ENCODE results near the gene DMGDH.
"Not testable (repeated sequence)": the region's sequence is repeated elsewhere in the genome, so short reads cannot be mapped to it uniquely, and the experiment has no call there.

Gene DMGDH

DNA sequence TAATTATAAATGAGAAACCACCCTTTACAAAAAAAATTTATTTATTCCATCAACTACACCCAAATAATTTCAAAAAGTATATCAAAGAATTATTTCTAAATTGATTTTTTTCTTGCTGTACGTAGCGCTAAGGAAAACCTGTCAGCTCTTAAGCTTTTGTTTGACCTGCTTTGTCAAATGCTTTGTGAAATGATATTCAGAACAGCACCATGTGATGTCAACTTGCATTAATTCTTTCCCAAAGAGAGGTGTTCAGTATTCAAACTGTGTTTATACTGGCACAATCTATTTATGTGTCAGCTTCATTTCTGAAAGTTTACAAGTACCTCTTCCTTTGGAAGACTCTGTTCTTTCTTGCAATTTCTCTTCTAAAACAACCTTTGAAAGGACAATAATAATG lies 72.4 kb downstream of the DMGDH start:
- H3K4me3 ChIP-seq (ENCODE audit: insufficient read depth, low read depth, low read length): no peak overlapping the region
- no peaks in the 10 kb centered on the region for H3K36me3 ChIP-seq (ENCODE audit: control insufficient read depth, insufficient read depth, low read length)
- no peaks in the 10 kb centered on the region for H3K27me3 ChIP-seq (ENCODE audit: control insufficient read depth, insufficient read depth, low read length, poor library complexity, severe bottlenecking)
- no peaks in the 10 kb centered on the region for H3K9me3 ChIP-seq (ENCODE audit: control insufficient read depth, low read length)
- H3K4me1 ChIP-seq (ENCODE audit: control insufficient read depth, insufficient read depth, low read length): no peaks in the 10 kb centered on the region
- H3K27ac ChIP-seq (ENCODE audit: insufficient read depth, low read depth, low read length, poor library complexity, severe bottlenecking): no peak overlapping the region
- 91 to 96% methylated on average over 2 of the region's 2 CpGs for WGBS, 2 experiments

DNA sequence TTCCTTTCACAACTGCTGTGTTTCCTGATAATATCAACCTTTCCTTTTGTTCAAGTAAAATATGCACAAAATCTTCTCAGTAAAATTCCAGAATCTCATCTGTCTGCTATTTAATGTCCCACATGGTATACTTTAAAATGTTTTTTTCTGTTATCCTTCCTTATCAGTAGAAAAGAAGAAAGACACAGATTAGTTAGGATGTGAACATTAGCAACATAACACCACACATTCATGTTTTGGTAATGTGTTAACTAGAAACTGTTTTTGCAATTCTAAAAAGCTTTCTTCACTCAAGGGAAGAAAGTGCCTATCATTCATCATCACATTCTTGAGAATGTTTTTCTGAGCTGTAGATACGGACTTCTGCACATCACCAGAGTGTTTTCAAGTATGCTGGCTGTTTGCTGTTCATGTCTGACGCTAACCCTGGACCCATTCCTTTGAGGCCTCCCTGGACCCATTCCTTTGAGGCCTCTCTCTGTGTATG lies 73.9 kb downstream of the DMGDH start:
- WGBS, 2 experiments: 87 to 96% methylated on average over 2 of the region's 2 CpGs
- Histone ChIP-seq H3K4me3 (ENCODE audit: insufficient read depth, low read depth, low read length) (no peak overlapping the region), H3K27me3 (ENCODE audit: control insufficient read depth, insufficient read depth, low read length, poor library complexity, severe bottlenecking) (no peaks in the 10 kb centered on the region), H3K27ac (ENCODE audit: insufficient read depth, low read depth, low read length, poor library complexity, severe bottlenecking) (no peak overlapping the region), H3K9me3 (ENCODE audit: control insufficient read depth, low read length) (no peaks in the 10 kb centered on the region), H3K36me3 (ENCODE audit: control insufficient read depth, insufficient read depth, low read length) (no peaks in the 10 kb centered on the region), H3K4me1 (ENCODE audit: control insufficient read depth, insufficient read depth, low read length) (no peaks in the 10 kb centered on the region)

DNA sequence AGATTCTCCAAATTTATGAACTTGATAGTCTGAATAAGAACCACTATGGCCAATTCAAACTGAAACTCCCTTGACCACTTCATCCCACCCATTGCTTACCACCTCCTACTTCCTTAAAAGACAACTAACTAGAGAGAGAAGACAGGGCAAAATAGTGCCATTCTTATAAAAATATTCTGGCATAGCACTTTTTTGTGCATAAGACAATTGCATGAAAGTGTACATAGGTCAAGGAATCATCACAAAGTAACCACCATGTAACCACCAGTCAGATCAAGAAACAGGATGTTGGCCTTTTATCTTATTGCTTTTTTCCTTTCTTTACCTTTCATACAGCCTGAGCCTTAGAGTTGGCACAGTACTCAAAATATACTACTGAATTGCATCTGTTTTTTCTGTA lies 76.3 kb downstream of the DMGDH start:
- Histone ChIP-seq H3K4me3 (ENCODE audit: insufficient read depth, low read depth, low read length) (no peak overlapping the region), H3K4me1 (ENCODE audit: control insufficient read depth, insufficient read depth, low read length) (no peaks in the 10 kb centered on the region), H3K36me3 (ENCODE audit: control insufficient read depth, insufficient read depth, low read length) (no peaks in the 10 kb centered on the region), H3K27me3 (ENCODE audit: control insufficient read depth, insufficient read depth, low read length, poor library complexity, severe bottlenecking) (no peaks in the 10 kb centered on the region), H3K27ac (ENCODE audit: insufficient read depth, low read depth, low read length, poor library complexity, severe bottlenecking) (no peak overlapping the region), H3K9me3 (ENCODE audit: control insufficient read depth, low read length) (no peaks in the 10 kb centered on the region)

DNA sequence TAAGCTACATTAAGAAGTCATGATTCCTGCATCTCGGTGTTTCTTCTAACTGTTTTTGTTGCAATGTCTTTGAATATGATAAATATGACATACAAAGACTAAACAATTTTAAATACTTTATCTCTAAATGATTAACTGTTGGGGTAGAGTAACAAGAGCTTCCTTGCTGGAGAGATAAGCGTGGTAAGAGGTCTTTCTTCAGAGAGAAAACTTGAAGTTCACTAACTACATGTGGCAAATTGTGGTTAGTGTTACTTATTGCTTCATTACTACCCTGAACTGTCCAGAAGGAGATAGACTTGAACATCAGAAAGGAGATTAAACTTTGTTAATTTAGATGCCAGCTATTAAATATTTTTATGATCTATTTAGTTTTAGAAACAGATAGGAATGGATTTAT lies 77.3 kb downstream of the DMGDH start:
- no peaks in the 10 kb centered on the region for H3K36me3 ChIP-seq (ENCODE audit: control insufficient read depth, insufficient read depth, low read length)
- no peaks in the 10 kb centered on the region for H3K27me3 ChIP-seq (ENCODE audit: control insufficient read depth, insufficient read depth, low read length, poor library complexity, severe bottlenecking)
- H3K4me1 ChIP-seq (ENCODE audit: control insufficient read depth, insufficient read depth, low read length): no peaks in the 10 kb centered on the region
- H3K9me3 ChIP-seq (ENCODE audit: control insufficient read depth, low read length): no peaks in the 10 kb centered on the region
- H3K4me3 ChIP-seq (ENCODE audit: insufficient read depth, low read depth, low read length): no peak overlapping the region
- no peak overlapping the region for H3K27ac ChIP-seq (ENCODE audit: insufficient read depth, low read depth, low read length, poor library complexity, severe bottlenecking)
- WGBS, 2 experiments: 96 to 100% methylated on average over 1 of the region's 2 CpGs

DNA sequence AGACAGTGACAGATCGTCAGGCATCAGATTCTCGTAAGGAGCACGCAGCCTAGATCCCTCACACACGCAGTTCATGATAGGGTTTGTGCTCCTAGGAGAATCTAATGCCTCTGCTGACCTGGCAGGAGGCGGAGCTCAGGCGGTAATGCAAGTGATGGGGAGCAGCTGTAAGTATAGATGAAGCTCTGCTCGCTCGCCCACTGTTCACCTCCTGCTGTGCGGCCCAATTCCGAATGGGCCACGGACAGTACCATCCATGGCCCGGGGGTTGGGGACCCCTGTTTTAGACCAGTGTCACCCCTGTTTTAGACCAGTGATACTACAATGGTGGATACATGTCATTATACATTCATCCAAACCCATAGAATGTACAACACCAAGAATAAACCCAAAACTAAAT lies 80.4 kb downstream of the DMGDH start:
- H3K27me3 ChIP-seq (ENCODE audit: control insufficient read depth, insufficient read depth, low read length, poor library complexity, severe bottlenecking): peaks cover 4% of the 10 kb centered on the region
- H3K27ac ChIP-seq (ENCODE audit: insufficient read depth, low read depth, low read length, poor library complexity, severe bottlenecking): no peak overlapping the region
- H3K9me3 ChIP-seq (ENCODE audit: control insufficient read depth, low read length): no peaks in the 10 kb centered on the region
- peaks cover 6% of the 10 kb centered on the region for H3K4me1 ChIP-seq (ENCODE audit: control insufficient read depth, insufficient read depth, low read length)
- 89% methylated on average over 12 of the region's 12 CpGs for WGBS, 2 experiments
- H3K4me3 ChIP-seq (ENCODE audit: insufficient read depth, low read depth, low read length): no peak overlapping the region
- no peaks in the 10 kb centered on the region for H3K36me3 ChIP-seq (ENCODE audit: control insufficient read depth, insufficient read depth, low read length)

DNA sequence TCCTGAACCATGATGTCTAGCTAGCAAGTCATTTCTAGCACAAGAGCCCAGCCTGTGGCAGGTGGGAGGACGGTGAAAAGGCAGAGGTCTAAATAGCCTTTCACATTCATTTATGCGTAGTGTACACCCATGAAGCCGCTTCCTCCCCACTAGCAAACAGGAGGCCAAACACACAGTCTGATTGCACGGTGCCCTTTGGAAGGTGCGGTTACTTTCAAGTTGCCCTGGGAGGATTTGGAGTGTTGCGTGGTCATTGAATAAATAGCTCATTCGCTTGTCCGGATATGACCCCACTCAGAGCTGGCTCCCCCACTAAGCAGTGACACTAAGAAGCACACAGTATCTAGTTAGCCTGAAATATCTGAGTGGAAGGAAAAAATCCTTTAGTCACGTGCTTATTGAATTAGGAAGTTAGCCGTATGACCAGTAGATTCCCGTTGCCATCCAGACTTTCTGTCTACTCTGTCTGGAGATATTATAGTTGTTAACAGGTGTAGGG lies 83.7 kb downstream of the DMGDH start:
- Histone ChIP-seq H3K36me3 (ENCODE audit: control insufficient read depth, insufficient read depth, low read length) (no peaks in the 10 kb centered on the region), H3K4me1 (ENCODE audit: control insufficient read depth, insufficient read depth, low read length) (peaks cover 6% of the 10 kb centered on the region), H3K9me3 (ENCODE audit: control insufficient read depth, low read length) (no peaks in the 10 kb centered on the region), H3K27ac (ENCODE audit: insufficient read depth, low read depth, low read length, poor library complexity, severe bottlenecking) (peak overlapping the region; percentile 93), H3K27me3 (ENCODE audit: control insufficient read depth, insufficient read depth, low read length, poor library complexity, severe bottlenecking) (peaks cover 4% of the 10 kb centered on the region), H3K4me3 (ENCODE audit: insufficient read depth, low read depth, low read length) (peak overlapping the region; percentile 74)
- WGBS, 2 experiments: 50% methylated on average over 11 of the region's 11 CpGs

DNA sequence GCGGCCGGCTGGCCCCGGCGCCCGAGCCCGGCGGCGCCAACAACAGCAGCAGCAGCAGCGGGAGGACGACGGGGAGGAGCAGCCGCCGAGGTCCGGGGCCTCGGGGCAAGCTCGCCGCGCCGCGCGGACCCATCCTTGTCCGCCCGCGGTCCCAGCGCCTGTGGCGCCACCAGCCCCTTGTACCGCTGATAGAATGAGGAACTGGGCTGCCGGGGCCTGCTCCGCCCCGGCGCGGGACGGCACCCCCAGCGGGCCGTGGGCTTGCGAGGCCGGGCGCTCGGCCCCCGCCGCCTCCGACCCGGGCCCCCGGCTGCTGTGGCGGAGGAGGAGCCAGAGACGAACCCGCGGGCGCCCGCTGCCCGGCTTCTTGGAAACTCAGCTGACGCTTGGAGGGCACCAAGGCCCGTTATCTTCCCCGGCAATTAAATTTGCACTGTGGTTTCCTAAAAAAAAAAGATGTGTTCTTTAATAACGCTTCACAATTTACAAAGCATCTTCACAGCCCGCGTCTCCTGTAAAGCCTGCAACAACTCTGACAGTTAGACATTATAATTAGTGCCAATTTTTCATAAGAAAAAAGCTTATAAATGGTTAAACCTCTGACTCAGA lies 84.3 kb downstream of the DMGDH start, which contains the start of gene ARSB:
Gene ARSB, minus strand, starts transcription at position 195 of the 609 bp plus-strand sequence. Its CDS starts 62 bp downstream, at position 133.
- 1% methylated on average over 57 of the region's 57 CpGs for WGBS, 2 experiments
- H3K36me3 ChIP-seq (ENCODE audit: control insufficient read depth, insufficient read depth, low read length): no peaks in the 10 kb centered on the region
- peak within 1 kb of the TSS; percentile 93 for H3K27ac ChIP-seq (ENCODE audit: insufficient read depth, low read depth, low read length, poor library complexity, severe bottlenecking)
- H3K9me3 ChIP-seq (ENCODE audit: control insufficient read depth, low read length): no peaks in the 10 kb centered on the region
- H3K27me3 ChIP-seq (ENCODE audit: control insufficient read depth, insufficient read depth, low read length, poor library complexity, severe bottlenecking): peaks cover 4% of the 10 kb centered on the region
- peaks cover 6% of the 10 kb centered on the region for H3K4me1 ChIP-seq (ENCODE audit: control insufficient read depth, insufficient read depth, low read length)
- H3K4me3 ChIP-seq (ENCODE audit: insufficient read depth, low read depth, low read length): peak within 1 kb of the TSS; percentile 74

DNA sequence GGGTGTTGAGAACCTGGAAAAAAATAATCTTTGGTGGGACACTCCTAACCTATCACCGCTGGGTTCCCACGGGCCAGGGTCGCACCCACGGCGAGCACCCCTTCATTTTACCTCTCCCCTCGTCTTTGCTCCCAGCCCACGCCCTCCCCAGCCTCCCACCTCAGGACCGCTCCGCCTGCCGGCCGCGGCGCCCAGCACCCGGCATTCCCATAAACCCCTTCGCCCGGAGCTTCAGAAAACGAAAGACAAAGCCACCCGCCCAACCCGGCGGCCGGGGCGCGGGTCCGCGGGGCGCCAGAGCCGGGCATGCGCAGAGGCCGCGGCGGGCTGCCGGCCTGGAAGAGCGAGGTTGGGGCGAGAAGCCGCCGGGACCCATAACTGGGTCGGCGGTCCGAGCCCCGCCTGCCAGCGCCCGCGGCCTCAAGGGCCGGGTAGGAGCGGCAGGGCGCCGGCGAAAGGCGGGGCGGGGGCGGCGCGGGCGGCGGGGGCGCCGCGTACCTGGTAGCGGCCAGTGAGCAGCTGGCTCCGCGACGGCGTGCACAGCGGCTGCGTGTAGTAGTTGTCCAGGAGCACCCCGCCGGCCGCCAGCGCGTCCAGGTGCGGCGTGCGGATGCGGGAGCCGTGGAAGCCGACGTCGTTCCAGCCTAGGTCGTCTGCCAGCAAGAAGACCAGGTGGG lies 84.9 kb downstream of the DMGDH start:
- H3K4me3 ChIP-seq (ENCODE audit: insufficient read depth, low read depth, low read length): peak overlapping the region; percentile 74
- H3K36me3 ChIP-seq (ENCODE audit: control insufficient read depth, insufficient read depth, low read length): no peaks in the 10 kb centered on the region
- no peaks in the 10 kb centered on the region for H3K9me3 ChIP-seq (ENCODE audit: control insufficient read depth, low read length)
- WGBS, 2 experiments: 0% methylated on average over 79 of the region's 79 CpGs
- peaks cover 6% of the 10 kb centered on the region for H3K4me1 ChIP-seq (ENCODE audit: control insufficient read depth, insufficient read depth, low read length)
- peaks cover 4% of the 10 kb centered on the region for H3K27me3 ChIP-seq (ENCODE audit: control insufficient read depth, insufficient read depth, low read length, poor library complexity, severe bottlenecking)
- H3K27ac ChIP-seq (ENCODE audit: insufficient read depth, low read depth, low read length, poor library complexity, severe bottlenecking): peak overlapping the region; percentile 93

DNA sequence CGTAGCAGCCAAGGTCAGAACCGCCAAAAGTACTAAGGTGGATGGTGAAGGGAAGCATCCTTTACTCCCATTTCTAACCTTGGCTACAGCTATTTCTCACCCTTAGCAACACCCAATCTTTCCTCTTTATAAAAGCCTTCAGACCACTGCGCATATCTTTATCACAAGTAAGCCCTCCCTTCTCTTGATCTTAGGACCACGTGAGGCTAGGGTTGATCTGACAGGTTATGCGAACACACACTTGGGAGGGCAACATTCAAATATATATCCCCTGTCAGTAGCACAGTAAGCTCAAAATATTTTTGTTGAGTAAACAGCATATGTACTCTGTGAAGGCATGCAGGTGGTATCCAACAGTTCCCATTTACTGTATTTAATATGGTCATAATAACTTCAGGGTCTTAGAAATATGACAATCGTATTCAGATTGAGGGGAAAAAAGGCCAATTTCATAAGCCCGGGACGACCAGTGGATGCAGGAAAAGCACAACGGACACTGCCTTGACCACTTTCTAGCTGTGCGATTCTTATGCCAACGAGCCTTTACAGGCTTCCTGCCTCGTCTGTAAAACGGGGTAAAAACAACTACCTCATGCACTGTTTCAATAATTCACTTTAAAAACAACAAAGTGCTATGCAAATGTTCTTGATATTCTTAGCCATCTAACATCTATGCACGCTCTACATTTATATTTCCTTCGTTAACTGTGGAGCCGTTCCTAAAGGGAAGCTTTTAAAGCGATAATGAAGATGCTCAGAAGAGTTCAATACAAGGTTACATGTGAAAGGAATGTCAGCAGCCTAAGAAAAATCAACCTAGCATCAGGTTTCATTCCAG lies 85.7 kb downstream of the DMGDH start:
- Histone ChIP-seq H3K4me3 (ENCODE audit: insufficient read depth, low read depth, low read length) (peak overlapping the region; percentile 74), H3K4me1 (ENCODE audit: control insufficient read depth, insufficient read depth, low read length) (peaks cover 6% of the 10 kb centered on the region), H3K36me3 (ENCODE audit: control insufficient read depth, insufficient read depth, low read length) (no peaks in the 10 kb centered on the region), H3K9me3 (ENCODE audit: control insufficient read depth, low read length) (no peaks in the 10 kb centered on the region), H3K27ac (ENCODE audit: insufficient read depth, low read depth, low read length, poor library complexity, severe bottlenecking) (no peak overlapping the region), H3K27me3 (ENCODE audit: control insufficient read depth, insufficient read depth, low read length, poor library complexity, severe bottlenecking) (peaks cover 4% of the 10 kb centered on the region)
- WGBS, 2 experiments: 29 to 31% methylated on average over 17 of the region's 17 CpGs

DNA sequence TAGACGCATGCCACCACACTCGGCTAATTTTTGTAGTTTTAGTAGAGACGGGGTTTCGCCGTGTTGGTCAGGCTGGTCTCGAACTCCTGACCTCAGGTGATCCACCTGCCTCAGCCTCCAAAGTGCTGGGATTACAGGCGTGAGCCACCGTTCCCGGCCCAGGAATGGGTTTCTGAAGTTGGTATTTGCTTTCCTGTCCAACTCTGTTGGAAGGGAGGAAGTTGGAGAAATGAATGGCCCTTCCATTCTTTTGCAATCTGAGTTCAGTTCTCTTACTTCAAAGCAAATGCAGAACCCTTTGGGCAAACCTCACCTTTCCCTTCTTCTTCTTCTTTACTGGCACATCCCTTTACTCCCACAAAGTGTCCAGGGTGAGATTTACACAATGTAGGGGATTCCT lies 86.3 kb downstream of the DMGDH start:
- H3K36me3 ChIP-seq (ENCODE audit: control insufficient read depth, insufficient read depth, low read length): not testable (repeated sequence)

More for the DNA sequence above, 86.3 kb downstream of the DMGDH start:
- not testable (repeated sequence) for H3K9me3 ChIP-seq (ENCODE audit: control insufficient read depth, low read length); H3K27me3 ChIP-seq (ENCODE audit: control insufficient read depth, insufficient read depth, low read length, poor library complexity, severe bottlenecking); H3K27ac ChIP-seq (ENCODE audit: insufficient read depth, low read depth, low read length, poor library complexity, severe bottlenecking); H3K4me1 ChIP-seq (ENCODE audit: control insufficient read depth, insufficient read depth, low read length); H3K4me3 ChIP-seq (ENCODE audit: insufficient read depth, low read depth, low read length)
- WGBS, 2 experiments: 91 to 97% methylated on average over 9 of the region's 9 CpGs

Measured in ectodermal cell (in vitro differentiated cells).